ENCODE results near the gene UBTD1. TPM values are rescaled to one million over a fixed set of nuclear protein-coding genes. Genes with fewer than 3 reads are reported as not detected.
A peak's percentile ranks its signal among the peaks of the same experiment; 100 is the strongest.

The UBTD1 gene
- total RNA-seq, 1 donor from 2014 or later, result 32.5 TPM

DNA sequence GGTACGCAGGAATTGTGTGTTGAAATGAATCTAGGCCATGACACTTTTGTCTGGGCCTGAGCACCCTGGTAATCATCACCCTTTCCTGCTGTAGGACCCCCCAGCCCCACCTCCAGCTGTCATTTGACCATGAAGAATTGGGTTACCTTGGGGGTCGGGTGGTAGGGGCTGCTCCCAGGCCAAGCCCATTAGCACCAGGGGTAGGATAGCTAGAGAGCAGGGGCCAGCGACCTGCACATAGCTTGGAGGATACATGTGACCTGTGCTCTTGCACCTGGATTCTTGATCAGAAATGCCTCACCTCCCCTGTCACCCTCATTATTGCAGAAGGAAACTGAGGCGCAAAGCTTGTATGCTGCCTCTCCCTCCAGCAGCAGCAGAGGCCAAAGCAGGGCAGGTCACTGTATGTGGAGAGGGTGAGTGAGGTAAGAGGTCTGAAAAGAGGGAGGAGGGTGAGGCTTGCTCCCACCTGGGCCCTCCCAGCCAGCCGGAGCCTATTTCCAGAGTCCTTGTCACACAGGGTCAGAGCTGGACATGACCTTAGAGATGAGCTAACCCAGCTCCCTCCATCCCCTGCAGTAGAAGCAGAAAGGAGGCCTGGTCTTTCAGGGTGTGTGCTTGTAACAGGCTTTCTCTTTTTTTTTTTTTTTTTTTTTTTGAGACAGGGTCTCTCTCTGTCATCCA, 38.6 kb downstream of the UBTD1 start:
- DNase-seq (ENCODE audit: low read depth), result no peak
- no peaks in the 10 kb centered on the region for H3K27me3 ChIP-seq (ENCODE audit: control insufficient read depth, insufficient read depth, low read length)
- no peaks in the 10 kb centered on the region for H3K36me3 ChIP-seq (ENCODE audit: control insufficient read depth, insufficient read depth, low read length)
- TF ChIP-seq, protein P1, sequence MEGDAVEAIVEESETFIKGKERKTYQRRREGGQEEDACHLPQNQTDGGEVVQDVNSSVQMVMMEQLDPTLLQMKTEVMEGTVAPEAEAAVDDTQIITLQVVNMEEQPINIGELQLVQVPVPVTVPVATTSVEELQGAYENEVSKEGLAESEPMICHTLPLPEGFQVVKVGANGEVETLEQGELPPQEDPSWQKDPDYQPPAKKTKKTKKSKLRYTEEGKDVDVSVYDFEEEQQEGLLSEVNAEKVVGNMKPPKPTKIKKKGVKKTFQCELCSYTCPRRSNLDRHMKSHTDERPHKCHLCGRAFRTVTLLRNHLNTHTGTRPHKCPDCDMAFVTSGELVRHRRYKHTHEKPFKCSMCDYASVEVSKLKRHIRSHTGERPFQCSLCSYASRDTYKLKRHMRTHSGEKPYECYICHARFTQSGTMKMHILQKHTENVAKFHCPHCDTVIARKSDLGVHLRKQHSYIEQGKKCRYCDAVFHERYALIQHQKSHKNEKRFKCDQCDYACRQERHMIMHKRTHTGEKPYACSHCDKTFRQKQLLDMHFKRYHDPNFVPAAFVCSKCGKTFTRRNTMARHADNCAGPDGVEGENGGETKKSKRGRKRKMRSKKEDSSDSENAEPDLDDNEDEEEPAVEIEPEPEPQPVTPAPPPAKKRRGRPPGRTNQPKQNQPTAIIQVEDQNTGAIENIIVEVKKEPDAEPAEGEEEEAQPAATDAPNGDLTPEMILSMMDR (IDR thresholded peaks at IDR 0.05; ENCODE audit: insufficient read depth, low read length, poor library complexity, severe bottlenecking), result no peak
- no peak overlapping the region for H3K4me3 ChIP-seq (ENCODE audit: low read depth, low read length)

DNA sequence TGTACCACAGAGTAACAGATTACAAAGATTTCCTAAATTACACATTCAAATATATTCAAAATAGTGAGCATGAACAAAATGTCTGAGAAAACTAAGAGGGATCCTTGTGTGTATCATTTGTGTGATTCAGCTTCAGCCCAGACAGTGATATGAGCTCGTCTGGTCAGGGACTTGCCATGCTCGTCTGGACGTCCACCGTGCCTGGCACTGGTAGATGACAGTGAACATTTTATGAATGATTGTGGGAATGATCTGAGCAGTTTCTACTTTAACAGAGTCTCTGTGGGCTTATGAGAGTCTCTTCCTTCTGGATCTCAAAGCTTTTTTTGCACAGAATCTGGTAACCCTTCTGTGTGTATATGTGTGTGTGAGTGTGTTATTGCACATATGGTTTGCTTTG, 39.7 kb downstream of the UBTD1 start:
- no peak for DNase-seq (ENCODE audit: low read depth)
- H3K36me3 ChIP-seq (ENCODE audit: control insufficient read depth, insufficient read depth, low read length), result no peaks in the 10 kb centered on the region
- TF ChIP-seq, protein P1 (IDR thresholded peaks at IDR 0.05; ENCODE audit: insufficient read depth, low read length, poor library complexity, severe bottlenecking), result no peak
- H3K27me3 ChIP-seq (ENCODE audit: control insufficient read depth, insufficient read depth, low read length), result no peaks in the 10 kb centered on the region
- no peak overlapping the region for H3K4me3 ChIP-seq (ENCODE audit: low read depth, low read length)

DNA sequence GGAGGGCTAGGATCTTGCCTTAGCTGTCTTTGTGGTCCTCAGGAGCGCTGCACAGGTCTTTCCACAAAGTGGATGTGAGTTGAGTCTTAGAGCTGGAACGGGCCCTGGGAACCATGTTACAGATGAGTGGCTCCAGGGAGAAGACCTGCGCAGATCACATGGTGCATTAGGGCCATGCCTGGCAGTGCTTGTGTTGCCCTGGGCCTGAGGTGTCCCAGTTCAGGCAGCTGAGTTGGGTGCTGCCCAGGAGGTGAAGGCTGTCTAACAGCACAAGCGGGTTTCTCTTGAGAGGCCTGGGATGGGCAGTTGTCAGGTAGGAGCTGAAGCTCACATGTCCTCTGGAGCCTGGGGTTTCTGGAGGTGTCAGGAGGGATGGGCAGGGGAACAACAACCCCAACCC, 40.1 kb downstream of the UBTD1 start:
- H3K27me3 ChIP-seq (ENCODE audit: control insufficient read depth, insufficient read depth, low read length), result no peaks in the 10 kb centered on the region
- TF ChIP-seq, protein P1 (IDR thresholded peaks at IDR 0.05; ENCODE audit: insufficient read depth, low read length, poor library complexity, severe bottlenecking), result no peak
- no peak overlapping the region for H3K4me3 ChIP-seq (ENCODE audit: low read depth, low read length)
- no peaks in the 10 kb centered on the region for H3K36me3 ChIP-seq (ENCODE audit: control insufficient read depth, insufficient read depth, low read length)
- no peak for DNase-seq (ENCODE audit: low read depth)

DNA sequence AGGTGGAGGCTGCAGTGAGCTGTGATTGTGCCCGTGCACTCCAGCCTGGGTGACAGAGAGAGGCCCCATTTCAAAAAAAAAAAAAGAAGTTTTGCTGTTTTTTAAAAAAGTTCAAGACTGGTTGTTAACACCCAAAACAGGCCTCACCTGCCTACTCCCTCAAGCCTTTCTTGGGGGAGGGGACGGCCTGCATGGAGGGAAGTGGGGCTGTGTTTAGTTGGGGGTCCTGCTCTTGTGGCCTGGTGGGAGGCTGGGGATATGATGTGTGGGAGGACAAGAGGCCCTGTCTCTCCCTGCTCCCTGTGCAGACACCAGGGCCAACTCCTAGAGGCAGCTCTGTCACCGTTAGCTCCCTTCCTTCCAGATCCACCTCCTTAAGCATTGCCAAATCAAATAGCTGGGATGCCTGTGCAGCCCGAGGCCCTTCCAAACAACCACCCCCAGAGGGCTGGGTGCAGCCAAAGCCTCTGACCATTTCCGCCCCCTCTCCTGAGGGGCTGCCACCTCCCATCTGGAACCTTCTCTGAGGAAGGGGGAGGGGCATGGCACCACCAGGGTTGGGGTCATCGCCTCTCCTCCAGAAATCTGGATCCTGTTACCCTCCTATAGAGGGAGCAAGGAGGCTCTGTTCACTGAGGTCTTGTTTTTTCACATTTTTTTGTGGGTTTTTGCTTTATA, 40.9 kb downstream of the UBTD1 start:
- no peak overlapping the region for H3K4me3 ChIP-seq (ENCODE audit: low read depth, low read length)
- no peak for DNase-seq (ENCODE audit: low read depth)
- no peaks in the 10 kb centered on the region for H3K27me3 ChIP-seq (ENCODE audit: control insufficient read depth, insufficient read depth, low read length)
- no peaks in the 10 kb centered on the region for H3K36me3 ChIP-seq (ENCODE audit: control insufficient read depth, insufficient read depth, low read length)
- TF ChIP-seq, protein P1 (IDR thresholded peaks at IDR 0.05; ENCODE audit: insufficient read depth, low read length, poor library complexity, severe bottlenecking), result peak; percentile 27

DNA sequence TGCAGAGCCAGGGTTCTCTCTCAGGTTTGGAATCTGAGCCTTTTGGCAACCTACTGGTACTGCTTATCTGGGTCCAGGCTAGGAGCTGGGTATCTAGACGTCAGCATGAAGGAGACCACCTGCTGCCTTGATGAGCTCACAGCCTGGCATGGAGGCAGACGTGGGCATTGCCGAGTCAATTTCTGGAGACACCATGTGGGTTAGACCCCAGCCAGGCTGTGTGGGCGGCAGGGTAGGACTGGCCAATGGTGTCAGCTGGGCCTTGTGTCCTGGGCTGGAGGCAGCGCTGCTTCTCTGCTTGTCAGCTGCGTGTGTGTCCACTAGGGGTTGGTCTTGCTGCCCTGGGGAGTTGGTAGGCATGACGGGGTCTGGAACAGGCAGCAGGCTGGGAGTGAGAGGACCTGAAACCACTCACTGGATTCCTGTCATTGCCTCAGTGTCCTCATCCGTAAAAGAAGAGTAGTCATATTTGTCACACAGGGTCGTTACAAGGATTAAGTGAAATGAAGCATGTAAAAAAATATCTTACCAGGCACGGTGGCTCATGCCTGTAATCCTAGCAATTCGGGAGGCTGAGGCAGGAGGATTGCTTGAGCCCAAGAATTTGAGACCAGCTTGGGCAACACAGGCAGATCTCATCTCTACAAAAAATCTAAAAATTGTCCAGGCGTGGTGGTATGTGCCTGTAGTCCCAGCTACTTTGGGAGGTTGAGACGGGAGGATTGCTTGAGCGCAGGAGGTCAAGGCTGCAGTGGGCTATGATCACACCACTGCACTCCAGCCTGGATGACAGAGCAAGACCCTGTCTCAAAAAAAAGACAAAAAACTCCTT, 42.2 kb downstream of the UBTD1 start:
- no peak for DNase-seq (ENCODE audit: low read depth)
- TF ChIP-seq, protein P1 (IDR thresholded peaks at IDR 0.05; ENCODE audit: insufficient read depth, low read length, poor library complexity, severe bottlenecking), result peak; percentile 7
- Histone ChIP-seq H3K27me3 (ENCODE audit: control insufficient read depth, insufficient read depth, low read length) (no peaks in the 10 kb centered on the region), H3K36me3 (ENCODE audit: control insufficient read depth, insufficient read depth, low read length) (no peaks in the 10 kb centered on the region), H3K4me3 (ENCODE audit: low read depth, low read length) (no peak overlapping the region)

Data from kidney epithelial cell (primary cell).